DOHH2 (cell line): ENCODE results near the gene C5orf58.
"Not testable (repeated sequence)": the region's sequence is repeated elsewhere in the genome, so short reads cannot be mapped to it uniquely, and the experiment has no call there.

ENCODE experiments used
- H3F3A ChIP-seq: fragments of 200-600 bp; sonication (generic), shearing (Covaris generic); 2 replicates; pipeline ENCODE4 v1.6.0; 2016; ENCODE audit warnings: antibody characterized with exemption, mild to moderate bottlenecking; ENCODE audit not compliant: control insufficient read depth, insufficient read depth
- H3K27ac ChIP-seq: fragments of 200-600 bp; sonication (generic); 2 replicates; pipeline ENCODE4 v1.5.1; 2014; ENCODE audit warnings: low read depth, mild to moderate bottlenecking, low read length, moderate library complexity
- H3K27me3 ChIP-seq: fragments of 200-600 bp; sonication (generic); 2 replicates; pipeline ENCODE4 v1.6.1; 2014; ENCODE audit warnings: mild to moderate bottlenecking, low read length, mixed read lengths; ENCODE audit not compliant: control insufficient read depth
- H3K36me3 ChIP-seq: fragments of 200-600 bp; sonication (generic); 2 replicates; pipeline ENCODE4 v1.6.1; 2014; ENCODE audit warnings: mild to moderate bottlenecking, low read length, moderate library complexity, mixed read lengths; ENCODE audit not compliant: control insufficient read depth
- H3K4me1 ChIP-seq: fragments of 200-600 bp; sonication (generic); 2 replicates; pipeline ENCODE4 v1.6.1; 2014; ENCODE audit warnings: mild to moderate bottlenecking, low read length, mixed read lengths; ENCODE audit not compliant: control insufficient read depth
- H3K4me2 ChIP-seq: fragments of 200-600 bp; sonication (generic); 2 replicates; pipeline ENCODE4 v1.6.0; 2014; ENCODE audit warnings: mild to moderate bottlenecking, low read length, moderate library complexity
- H3K4me3 ChIP-seq: fragments of 200-600 bp; sonication (generic); 2 replicates; pipeline ENCODE4 v1.5.1; 2014; ENCODE audit warnings: mild to moderate bottlenecking, low read length, mixed read lengths
- H3K79me2 ChIP-seq: fragments of 200-600 bp; sonication (generic); 2 replicates; pipeline ENCODE4 v1.6.1; 2014; ENCODE audit warnings: mild to moderate bottlenecking, low read length, mixed read lengths; ENCODE audit not compliant: control insufficient read depth
- H3K9me2 ChIP-seq: fragments of 200-600 bp; sonication (generic); replicated peaks from 2 replicates; pipeline ENCODE4 v1.6.1; 2014; ENCODE audit warnings: mild to moderate bottlenecking, low read length, mixed read lengths; ENCODE audit not compliant: control insufficient read depth
- H3K9me3 ChIP-seq: fragments of 200-600 bp; sonication (generic); 2 replicates; pipeline ENCODE4 v1.6.1; 2014; ENCODE audit warnings: antibody characterized with exemption, low read length, mixed read lengths; ENCODE audit not compliant: control insufficient read depth, insufficient read depth
- H4K20me1 ChIP-seq: fragments of 200-600 bp; sonication (generic); 2 replicates; pipeline ENCODE4 v1.6.0; 2014; ENCODE audit warnings: low read depth, mild to moderate bottlenecking, antibody characterized with exemption, low read length, moderate library complexity; ENCODE audit not compliant: control insufficient read depth, insufficient read depth
- CTCF ChIP-seq: fragments of 200-600 bp; sonication (generic); IDR thresholded peaks from one replicate; pipeline ENCODE4 v1.5.1; 2014; ENCODE audit warnings: antibody characterized with exemption, mild to moderate bottlenecking, low read depth, low read length; ENCODE audit not compliant: poor library complexity, severe bottlenecking
- EZH2phosphoT487 ChIP-seq: fragments of 200-600 bp; sonication (generic); IDR thresholded peaks from 2 replicates; pipeline ENCODE4 v1.6.1; 2017; ENCODE audit warnings: borderline replicate concordance, mild to moderate bottlenecking, antibody characterized with exemption, low read length, moderate library complexity, mixed read lengths

The C5orf58 gene

GRCh38 chr5:170246126-170246870 lies 13.5 kb downstream of the C5orf58 start:
- Histone ChIP-seq H3K9me2 (no peaks in the 10 kb centered on the region), H3F3A (no peaks in the 10 kb centered on the region), H3K79me2 (no peaks in the 10 kb centered on the region), H3K9me3 (no peaks in the 10 kb centered on the region), H3K27me3 (peaks cover 30% of the 10 kb centered on the region), H4K20me1 (no peaks in the 10 kb centered on the region), H3K4me2 (no peak overlapping the region), H3K27ac (no peak overlapping the region), H3K4me1 (no peaks in the 10 kb centered on the region), H3K36me3 (no peaks in the 10 kb centered on the region), H3K4me3 (no peak overlapping the region)
- no peak for TF ChIP-seq EZH2phosphoT487

- H3K36me3 ChIP-seq, result no peaks in the 10 kb centered on the region
- no peak overlapping the region for H3K27ac ChIP-seq
- H3F3A ChIP-seq, result no peaks in the 10 kb centered on the region
- TF ChIP-seq CTCF, result no peak
- no peak for TF ChIP-seq EZH2phosphoT487
- no peaks in the 10 kb centered on the region for H3K4me1 ChIP-seq
- H3K79me2 ChIP-seq, result no peaks in the 10 kb centered on the region
- no peaks in the 10 kb centered on the region for H3K9me3 ChIP-seq
- peaks cover 30% of the 10 kb centered on the region for H3K27me3 ChIP-seq
- H4K20me1 ChIP-seq, result no peaks in the 10 kb centered on the region
- no peak overlapping the region for H3K4me2 ChIP-seq
- H3K4me3 ChIP-seq, result no peak overlapping the region
- no peaks in the 10 kb centered on the region for H3K9me2 ChIP-seq
Observed at GRCh38 chr5:170247363-170247762, 14.6 kb downstream of the C5orf58 start.

GRCh38 chr5:170248172-170248930 lies 15.6 kb downstream of the C5orf58 start:
- no peaks in the 10 kb centered on the region for H3K9me3 ChIP-seq
- TF ChIP-seq EZH2phosphoT487 (no peak), CTCF (no peak)
- no peaks in the 10 kb centered on the region for H3K36me3 ChIP-seq
- no peak overlapping the region for H3K4me2 ChIP-seq
- peaks cover 32% of the 10 kb centered on the region for H3K27me3 ChIP-seq
- H3K79me2 ChIP-seq, result no peaks in the 10 kb centered on the region
- no peaks in the 10 kb centered on the region for H3K4me1 ChIP-seq
- H3K4me3 ChIP-seq, result no peak overlapping the region
- H3K27ac ChIP-seq, result no peak overlapping the region
- no peaks in the 10 kb centered on the region for H4K20me1 ChIP-seq
- no peaks in the 10 kb centered on the region for H3F3A ChIP-seq
- no peaks in the 10 kb centered on the region for H3K9me2 ChIP-seq

GRCh38 chr5:170248931-170249227 lies 16.1 kb downstream of the C5orf58 start:
- not testable (repeated sequence) for H3K27ac ChIP-seq, H4K20me1 ChIP-seq, H3K4me3 ChIP-seq, H3F3A ChIP-seq, H3K36me3 ChIP-seq, H3K4me2 ChIP-seq, H3K9me2 ChIP-seq, H3K79me2 ChIP-seq, H3K9me3 ChIP-seq, H3K4me1 ChIP-seq
- H3K27me3 ChIP-seq, result peaks cover 33% of the 10 kb centered on the region
